ENCODE data around the gene ERVK3-1.
"Not testable (repeated sequence)": the region's sequence is repeated elsewhere in the genome, so short reads cannot be mapped to it uniquely, and the experiment has no call there.

Gene ERVK3-1

GRCh38 chr19:58305065-58305931 is at the start of gene ERVK3-1:
Gene ERVK3-1, plus strand, starts transcription at chr19:58305377. Its CDS starts 6,792 bp downstream, at chr19:58312169.
- peak; percentile 96 for DNase-seq

GRCh38 chr19:58258259-58258658 is 46.9 kb upstream of the ERVK3-1 start:
- not testable (repeated sequence) for DNase-seq

GRCh38 chr19:58261600-58261967 is 43.6 kb upstream of the ERVK3-1 start:
- DNase-seq, result no peak

GRCh38 chr19:58261968-58262921 is 42.9 kb upstream of the ERVK3-1 start:
- no peak for DNase-seq

GRCh38 chr19:58262922-58263296 is 42.3 kb upstream of the ERVK3-1 start:
- DNase-seq, result no peak

- no peak for DNase-seq
Measured at GRCh38 chr19:58265100-58265499, 40.1 kb upstream of the ERVK3-1 start.

GRCh38 chr19:58268344-58268743 is 36.8 kb upstream of the ERVK3-1 start:
- DNase-seq, result no peak

GRCh38 chr19:58274771-58275201 is 30.4 kb upstream of the ERVK3-1 start:
- DNase-seq, result no peak

- no peak for DNase-seq
Measured at GRCh38 chr19:58275564-58275963, 29.6 kb upstream of the ERVK3-1 start.

- DNase-seq, result no peak
Measured at GRCh38 chr19:58277197-58277596, 28.0 kb upstream of the ERVK3-1 start.

- DNase-seq, result no peak
Measured at GRCh38 chr19:58277748-58278540, 27.2 kb upstream of the ERVK3-1 start.

GRCh38 chr19:58278541-58279041 is 26.6 kb upstream of the ERVK3-1 start, which contains the start of gene ZNF8:
Gene ZNF8, plus strand, starts transcription at chr19:58278955. Its CDS starts 127 bp downstream, at chr19:58279082.
- peak; percentile 98 for DNase-seq

- no peak for DNase-seq
Measured at GRCh38 chr19:58279042-58279924, 25.9 kb upstream of the ERVK3-1 start.

- DNase-seq, result no peak
Measured at GRCh38 chr19:58279925-58280316, 25.3 kb upstream of the ERVK3-1 start.

GRCh38 chr19:58284199-58284598 is 21.0 kb upstream of the ERVK3-1 start:
- no peak for DNase-seq

- no peak for DNase-seq
Measured at GRCh38 chr19:58291943-58292342, 13.2 kb upstream of the ERVK3-1 start.

GRCh38 chr19:58294743-58295374 is 10.3 kb upstream of the ERVK3-1 start:
- no peak for DNase-seq

- no peak for DNase-seq
Measured at GRCh38 chr19:58296104-58296503, 9.1 kb upstream of the ERVK3-1 start.

GRCh38 chr19:58300620-58301019 is 4.6 kb upstream of the ERVK3-1 start:
- no peak for DNase-seq

- DNase-seq, result no peak
Measured at GRCh38 chr19:58304255-58304654, 922 bp upstream of the ERVK3-1 start.

GRCh38 chr19:58304748-58305064 is 471 bp upstream of the ERVK3-1 start:
- no peak for DNase-seq

All from NCI-H1694 treated with DMSO at 0.1 percent for 48 hours (cell line).